Neural progenitor cell (in vitro differentiated cells): ENCODE measurements around the gene NGB. TPM values are rescaled to one million over a fixed set of nuclear protein-coding genes. Genes with fewer than 3 reads are reported as not detected.

Experiments used
- DNase-seq: peaks from one replicate; pipeline ENCODE4 v3.0.0-alpha.2; 2016; ENCODE audit warnings: low spot score
- H2AFZ ChIP-seq: fragments of 200-600 bp; sonication (generic); replicated peaks from 2 replicates; pipeline ENCODE4 v1.6.1; 2016; ENCODE audit warnings: antibody characterized with exemption
- H3F3A ChIP-seq: fragments of 200-600 bp; sonication (generic); 2 replicates; pipeline ENCODE4 v1.6.1; 2016; ENCODE audit warnings: antibody characterized with exemption, low read depth
- H3K27ac ChIP-seq: fragments of 200-600 bp; sonication (generic); 2 replicates; pipeline ENCODE4 v1.5.1; 2016; ENCODE audit warnings: mild to moderate bottlenecking
- H3K27me3 ChIP-seq: fragments of 200-600 bp; sonication (generic); 2 replicates; pipeline ENCODE4 v1.6.1; 2016; ENCODE audit warnings: mild to moderate bottlenecking, moderate library complexity
- H3K36me3 ChIP-seq: fragments of 200-600 bp; sonication (generic); 2 replicates; pipeline ENCODE4 v1.5.1; 2016
- H3K4me1 ChIP-seq: fragments of 200-600 bp; sonication (generic); 2 replicates; pipeline ENCODE4 v1.6.1; 2016; ENCODE audit warnings: mixed run types
- H3K4me2 ChIP-seq: fragments of 200-600 bp; sonication (generic); 2 replicates; pipeline ENCODE4 v1.6.1; 2016
- H3K4me3 ChIP-seq: fragments of 200-600 bp; sonication (generic); 2 replicates; pipeline ENCODE4 v1.5.1; 2016
- H3K79me2 ChIP-seq: fragments of 200-600 bp; sonication (generic); 2 replicates; pipeline ENCODE4 v1.6.1; 2016; ENCODE audit warnings: low read depth
- H3K9ac ChIP-seq: fragments of 200-600 bp; sonication (generic); 2 replicates; pipeline ENCODE4 v1.6.1; 2016
- H3K9me3 ChIP-seq: fragments of 200-600 bp; sonication (generic); 2 replicates; pipeline ENCODE4 v1.5.1; 2016; ENCODE audit warnings: low read depth
- H4K20me1 ChIP-seq: fragments of 200-600 bp; sonication (generic); 2 replicates; pipeline ENCODE4 v1.6.1; 2016; ENCODE audit warnings: low read depth
- H3K27ac Mint-ChIP-seq: 3 replicates; pipeline ENCODE4 v1.8.0; 2021; ENCODE audit warnings: mixed read lengths
- H3K27me3 Mint-ChIP-seq: 2 replicates; pipeline ENCODE4 v1.8.0; 2022; ENCODE audit warnings: low read depth, mild to moderate bottlenecking, inconsistent platforms, moderate library complexity, mixed read lengths; ENCODE audit not compliant: insufficient read depth
- H3K36me3 Mint-ChIP-seq: 3 replicates; pipeline ENCODE4 v1.8.0; 2021; ENCODE audit warnings: mixed read lengths
- H3K4me1 Mint-ChIP-seq: 3 replicates; pipeline ENCODE4 v1.8.0; 2021; ENCODE audit warnings: mixed read lengths
- H3K4me3 Mint-ChIP-seq: 3 replicates; pipeline ENCODE4 v1.8.0; 2021; ENCODE audit warnings: mild to moderate bottlenecking, moderate library complexity, mixed read lengths
- H3K9me3 Mint-ChIP-seq: 3 replicates; pipeline ENCODE4 v1.8.0; 2020; ENCODE audit warnings: mixed read lengths
- EZH2 ChIP-seq: fragments of 200-600 bp; sonication (generic); IDR thresholded peaks from 2 replicates; pipeline ENCODE4 v1.6.1; 2017; ENCODE audit warnings: antibody characterized with exemption, mild to moderate bottlenecking, moderate library complexity
- EZH2phosphoT487 ChIP-seq: fragments of 200-600 bp; sonication (generic); IDR thresholded peaks from 2 replicates; pipeline ENCODE4 v1.6.1; 2017; ENCODE audit warnings: antibody characterized with exemption
- total RNA-seq: library from RNA; depleted of rRNA; stranded (reverse); fragments of >200 nt; gene quantifications from 2 replicates; pipeline ENCODE4 v1.2.3, GENCODE V29; 2015; ENCODE audit warnings: low replicate concordance
- TF ChIP-seq, protein P1 (sequence below): fragments of 200-600 bp; sonication (generic); IDR thresholded peaks from 2 replicates; pipeline ENCODE4 v1.5.1; 2017; ENCODE audit warnings: antibody characterized with exemption, mild to moderate bottlenecking

The NGB gene
- total RNA-seq, 1 donor from 2014 or later: not detected

DNA sequence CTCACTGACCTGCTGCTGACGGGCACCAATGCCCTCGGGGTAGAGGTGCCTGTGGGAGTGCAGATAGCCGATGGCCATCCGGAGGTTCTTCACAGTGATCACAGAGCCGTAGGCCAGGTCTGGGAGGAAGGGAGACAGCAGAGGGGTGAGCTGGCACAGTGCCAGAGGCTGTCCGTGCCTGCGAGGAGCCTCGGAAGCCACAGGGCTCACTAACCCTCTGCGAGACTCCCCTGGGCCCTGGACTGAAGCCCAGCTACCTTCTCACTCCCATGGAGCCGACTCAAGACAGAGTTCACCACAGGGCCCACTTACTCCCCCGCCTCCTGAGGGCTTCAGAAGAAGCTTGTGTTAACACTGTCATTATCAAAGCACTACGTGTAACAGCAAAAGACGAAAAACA, 25.1 kb upstream of the NGB start:
- Histone ChIP-seq H3K4me1 (no peaks in the 10 kb centered on the region), H3K79me2 (no peaks in the 10 kb centered on the region), H3K9me3 (no peaks in the 10 kb centered on the region), H3F3A (peaks cover 3% of the 10 kb centered on the region), H3K4me3 (no peak overlapping the region), H3K27me3 (no peaks in the 10 kb centered on the region), H3K4me2 (no peak overlapping the region), H3K9ac (no peak overlapping the region), H4K20me1 (peaks cover 4% of the 10 kb centered on the region), H3K36me3 (no peaks in the 10 kb centered on the region), H2AFZ (no peak overlapping the region), H3K27ac (no peak overlapping the region)
- no peak overlapping the region for H3K4me3 Mint-ChIP-seq
- DNase-seq: no peak
- TF ChIP-seq EZH2phosphoT487: no peak
- TF ChIP-seq EZH2: no peak
- TF ChIP-seq, protein P1, sequence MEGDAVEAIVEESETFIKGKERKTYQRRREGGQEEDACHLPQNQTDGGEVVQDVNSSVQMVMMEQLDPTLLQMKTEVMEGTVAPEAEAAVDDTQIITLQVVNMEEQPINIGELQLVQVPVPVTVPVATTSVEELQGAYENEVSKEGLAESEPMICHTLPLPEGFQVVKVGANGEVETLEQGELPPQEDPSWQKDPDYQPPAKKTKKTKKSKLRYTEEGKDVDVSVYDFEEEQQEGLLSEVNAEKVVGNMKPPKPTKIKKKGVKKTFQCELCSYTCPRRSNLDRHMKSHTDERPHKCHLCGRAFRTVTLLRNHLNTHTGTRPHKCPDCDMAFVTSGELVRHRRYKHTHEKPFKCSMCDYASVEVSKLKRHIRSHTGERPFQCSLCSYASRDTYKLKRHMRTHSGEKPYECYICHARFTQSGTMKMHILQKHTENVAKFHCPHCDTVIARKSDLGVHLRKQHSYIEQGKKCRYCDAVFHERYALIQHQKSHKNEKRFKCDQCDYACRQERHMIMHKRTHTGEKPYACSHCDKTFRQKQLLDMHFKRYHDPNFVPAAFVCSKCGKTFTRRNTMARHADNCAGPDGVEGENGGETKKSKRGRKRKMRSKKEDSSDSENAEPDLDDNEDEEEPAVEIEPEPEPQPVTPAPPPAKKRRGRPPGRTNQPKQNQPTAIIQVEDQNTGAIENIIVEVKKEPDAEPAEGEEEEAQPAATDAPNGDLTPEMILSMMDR: no peak
- H3K27ac Mint-ChIP-seq: no peak overlapping the region
- H3K4me1 Mint-ChIP-seq: peaks cover 6% of the 10 kb centered on the region
- H3K9me3 Mint-ChIP-seq: no peaks in the 10 kb centered on the region
- H3K27me3 Mint-ChIP-seq: no peaks in the 10 kb centered on the region
- peaks cover 30% of the 10 kb centered on the region for H3K36me3 Mint-ChIP-seq

DNA sequence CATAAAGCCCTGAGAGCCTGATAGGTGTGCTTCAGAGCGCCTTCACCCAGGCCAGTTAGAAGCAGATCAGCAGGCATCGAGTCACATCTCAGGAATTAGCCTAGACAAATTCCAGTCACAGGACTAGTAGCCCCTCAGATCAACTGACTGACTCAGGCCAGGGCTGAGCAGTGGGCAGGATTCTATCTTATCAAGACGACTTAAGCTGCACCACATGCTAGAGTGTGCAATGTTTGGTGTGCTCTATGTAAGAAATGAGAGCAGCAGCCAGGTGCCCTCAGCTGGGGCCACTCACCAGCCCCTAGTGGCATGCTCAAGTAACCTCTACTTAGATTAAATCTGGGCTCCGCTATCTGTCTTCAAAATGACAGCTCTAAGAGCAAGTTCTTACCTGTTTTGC, 19.7 kb upstream of the NGB start:
- no peak overlapping the region for H2AFZ ChIP-seq
- Mint-ChIP-seq H3K9me3 (no peaks in the 10 kb centered on the region), H3K4me1 (peaks cover 2% of the 10 kb centered on the region), H3K27ac (no peak overlapping the region), H3K36me3 (peaks cover 17% of the 10 kb centered on the region), H3K4me3 (no peak overlapping the region), H3K27me3 (no peaks in the 10 kb centered on the region)
- no peak for TF ChIP-seq EZH2phosphoT487
- TF ChIP-seq, protein P1: peak; percentile 33
- H3K9me3 ChIP-seq: no peaks in the 10 kb centered on the region
- H3K27ac ChIP-seq: no peak overlapping the region
- no peak overlapping the region for H3K9ac ChIP-seq
- H3K4me2 ChIP-seq: no peak overlapping the region
- peaks cover 3% of the 10 kb centered on the region for H3F3A ChIP-seq
- H3K4me3 ChIP-seq: no peak overlapping the region
- H3K79me2 ChIP-seq: no peaks in the 10 kb centered on the region
- no peaks in the 10 kb centered on the region for H3K4me1 ChIP-seq
- peaks cover 4% of the 10 kb centered on the region for H4K20me1 ChIP-seq
- DNase-seq: no peak
- no peaks in the 10 kb centered on the region for H3K36me3 ChIP-seq
- H3K27me3 ChIP-seq: no peaks in the 10 kb centered on the region

DNA sequence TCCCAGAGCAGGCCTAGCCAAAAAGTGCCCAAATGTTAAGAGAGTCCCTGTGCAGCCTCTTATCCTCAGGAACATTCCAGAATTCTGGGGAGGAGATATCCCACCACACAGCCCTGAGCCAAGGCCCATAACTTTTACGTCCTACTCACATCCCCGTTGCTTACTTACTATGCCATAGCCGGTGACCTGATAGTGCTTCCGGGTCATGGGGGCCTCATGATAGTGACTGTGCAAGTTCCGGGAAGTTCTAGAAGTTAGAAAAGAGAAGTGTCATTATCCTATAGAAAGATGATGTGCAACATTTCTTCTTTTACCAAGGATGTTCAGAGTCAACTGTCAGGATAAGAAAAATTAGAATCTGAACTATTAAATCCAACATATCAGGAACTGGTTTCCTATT, 15.6 kb upstream of the NGB start:
- H4K20me1 ChIP-seq: peaks cover 4% of the 10 kb centered on the region
- H2AFZ ChIP-seq: no peak overlapping the region
- no peak for DNase-seq
- no peaks in the 10 kb centered on the region for H3K4me1 ChIP-seq
- H3K36me3 ChIP-seq: no peaks in the 10 kb centered on the region
- Mint-ChIP-seq H3K4me3 (no peak overlapping the region), H3K27me3 (no peaks in the 10 kb centered on the region), H3K36me3 (peaks cover 30% of the 10 kb centered on the region), H3K9me3 (no peaks in the 10 kb centered on the region), H3K4me1 (peaks cover 13% of the 10 kb centered on the region), H3K27ac (no peak overlapping the region)
- no peak overlapping the region for H3K4me3 ChIP-seq
- no peak overlapping the region for H3K4me2 ChIP-seq
- H3K9ac ChIP-seq: no peak overlapping the region
- H3F3A ChIP-seq: peaks cover 2% of the 10 kb centered on the region
- no peaks in the 10 kb centered on the region for H3K9me3 ChIP-seq
- H3K27me3 ChIP-seq: no peaks in the 10 kb centered on the region
- H3K79me2 ChIP-seq: no peaks in the 10 kb centered on the region
- no peak overlapping the region for H3K27ac ChIP-seq
- TF ChIP-seq, protein P1: no peak
- no peak for TF ChIP-seq EZH2phosphoT487
- TF ChIP-seq EZH2: no peak
